Stimulated activated CD4-positive, alpha-beta T cell treated with anti-CD3 and anti-CD28 coated beads, TNF-alpha, amount 100 ng/mL, for 24 hours (primary cell): ENCODE results near the gene DEGS2.
"Not testable (repeated sequence)": the region's sequence is repeated elsewhere in the genome, so short reads cannot be mapped to it uniquely, and the experiment has no call there.

Source experiments
- DNase-seq, 3 experiments: peaks; one replicate each; pipeline ENCODE4 v3.0.0-alpha.2; 2020; ENCODE audit warnings: low read depth in 3 of 3

The DEGS2 gene

GRCh38 chr14:100178691-100179090 is 19.2 kb upstream of the DEGS2 start:
- no peak for DNase-seq

DNA sequence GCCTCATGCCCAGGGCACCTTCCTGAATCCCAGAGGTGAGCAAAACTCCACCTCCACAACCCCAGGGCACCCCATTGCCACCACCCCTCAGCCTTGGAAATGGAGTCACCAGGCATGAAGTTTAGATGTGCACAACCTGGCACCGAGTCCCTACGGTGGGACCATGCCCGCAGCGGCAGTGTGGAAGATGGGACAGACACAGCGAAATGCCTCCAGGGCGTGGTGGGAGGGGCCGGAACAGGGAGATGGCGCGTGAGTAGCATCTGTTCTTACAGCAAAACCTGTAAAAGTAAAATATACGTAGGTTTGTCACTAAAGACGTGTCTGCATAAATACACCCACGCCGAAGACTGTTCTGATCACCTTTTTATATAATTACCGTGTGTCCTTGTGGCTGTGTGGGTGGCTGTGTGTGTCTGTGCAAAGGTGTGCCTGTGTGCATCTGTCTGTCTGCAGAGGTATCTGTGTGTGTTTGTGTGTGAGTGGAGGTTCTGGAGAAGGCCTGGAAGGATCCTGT is 17.4 kb upstream of the DEGS2 start:
- no peak for DNase-seq

- no peak for DNase-seq
Measured at GRCh38 chr14:100173353-100173752, 13.9 kb upstream of the DEGS2 start.

GRCh38 chr14:100172811-100173210 is 13.4 kb upstream of the DEGS2 start:
- DNase-seq = no peak

DNA sequence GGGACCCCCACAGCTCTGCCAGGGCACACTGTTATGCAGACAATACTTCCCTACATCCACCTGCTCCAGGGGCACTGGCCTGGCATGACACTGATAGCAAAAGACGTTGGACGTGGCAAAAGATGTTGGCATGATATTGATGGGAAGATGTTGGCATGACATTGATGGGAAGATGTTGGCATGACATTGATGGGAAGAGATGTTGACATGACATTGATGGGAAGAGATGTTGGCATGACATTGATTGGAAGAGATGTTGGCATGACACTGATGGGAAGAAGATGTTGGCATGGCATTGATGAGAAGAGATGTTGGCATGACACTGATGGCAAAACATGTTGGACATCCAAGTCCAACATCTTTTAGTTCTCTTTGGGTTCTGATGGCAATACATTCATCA is 11.4 kb upstream of the DEGS2 start:
- DNase-seq = no peak

DNA sequence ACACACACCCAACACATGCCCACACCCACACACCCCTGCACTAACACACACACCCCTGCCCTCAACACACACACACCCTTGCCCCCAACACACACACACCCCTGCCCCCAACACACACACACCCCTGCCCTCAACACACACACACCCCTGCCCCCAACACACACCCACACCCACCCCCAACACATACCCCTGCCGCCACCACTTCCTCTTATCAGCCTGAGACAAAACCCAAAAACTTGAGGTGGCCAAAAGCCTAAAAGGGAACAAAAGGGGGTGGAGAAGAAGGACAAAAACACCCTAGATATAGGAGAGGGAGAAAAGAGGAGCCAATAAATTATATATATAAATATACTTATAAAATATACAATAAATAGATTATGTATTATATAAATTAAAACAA is 9.1 kb upstream of the DEGS2 start:
- DNase-seq = no peak

GRCh38 chr14:100165831-100166440 is 6.5 kb upstream of the DEGS2 start:
- no peak for DNase-seq

GRCh38 chr14:100165376-100165775 is 5.9 kb upstream of the DEGS2 start:
- no peak for DNase-seq

DNA sequence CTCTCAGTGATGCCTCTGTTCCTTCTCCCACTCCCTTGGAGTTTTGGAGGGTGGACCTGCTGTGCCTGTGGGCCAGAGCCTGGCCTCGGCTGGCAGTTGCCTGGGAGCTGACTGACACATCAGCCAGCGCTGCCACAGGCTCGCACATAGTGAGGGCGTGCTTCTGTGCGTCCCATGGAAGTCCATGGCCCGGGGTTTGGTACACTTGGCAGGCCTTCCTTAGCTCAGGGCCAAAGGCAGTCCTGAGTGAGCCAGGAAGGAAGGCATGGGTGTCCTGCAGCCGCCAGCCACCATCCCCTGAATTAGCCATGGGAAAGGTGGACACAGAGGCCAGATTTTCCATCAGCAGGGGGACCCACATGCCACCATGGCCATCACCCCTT is 1.1 kb upstream of the DEGS2 start:
- no peak for DNase-seq

DNA sequence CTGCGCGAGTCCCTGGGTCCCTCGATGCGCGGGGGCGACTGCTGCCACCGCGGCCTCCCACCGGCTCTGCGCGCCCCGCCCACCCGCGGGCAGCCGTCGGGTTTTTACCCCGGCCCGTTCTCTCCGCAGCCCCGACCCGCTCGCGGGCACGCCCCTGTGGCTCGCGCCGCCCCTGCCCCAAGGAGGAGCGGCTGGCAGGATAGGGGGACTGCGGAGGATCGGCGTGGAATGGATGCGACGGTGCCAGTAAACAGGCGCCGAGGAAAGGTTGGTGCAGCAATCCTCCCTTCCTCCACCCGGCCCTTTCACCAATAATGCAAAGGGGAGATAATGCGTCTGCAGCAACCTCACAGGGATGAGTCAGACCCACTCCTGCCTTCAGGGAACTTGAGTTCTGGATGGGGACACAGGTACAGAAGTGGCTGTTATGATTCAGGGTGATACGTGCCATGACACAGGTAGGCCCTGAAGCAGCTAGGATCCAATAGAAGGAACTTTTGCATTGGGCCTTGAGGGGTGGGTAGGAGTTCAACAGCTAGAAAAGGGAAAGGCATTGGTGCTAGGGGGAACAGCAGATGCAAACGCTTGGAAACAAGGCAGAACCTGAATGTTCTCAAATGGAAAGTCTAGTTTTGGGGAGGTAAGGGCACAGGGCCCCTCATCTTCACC is 554 bp upstream of the DEGS2 start:
- no peak for DNase-seq

DNA sequence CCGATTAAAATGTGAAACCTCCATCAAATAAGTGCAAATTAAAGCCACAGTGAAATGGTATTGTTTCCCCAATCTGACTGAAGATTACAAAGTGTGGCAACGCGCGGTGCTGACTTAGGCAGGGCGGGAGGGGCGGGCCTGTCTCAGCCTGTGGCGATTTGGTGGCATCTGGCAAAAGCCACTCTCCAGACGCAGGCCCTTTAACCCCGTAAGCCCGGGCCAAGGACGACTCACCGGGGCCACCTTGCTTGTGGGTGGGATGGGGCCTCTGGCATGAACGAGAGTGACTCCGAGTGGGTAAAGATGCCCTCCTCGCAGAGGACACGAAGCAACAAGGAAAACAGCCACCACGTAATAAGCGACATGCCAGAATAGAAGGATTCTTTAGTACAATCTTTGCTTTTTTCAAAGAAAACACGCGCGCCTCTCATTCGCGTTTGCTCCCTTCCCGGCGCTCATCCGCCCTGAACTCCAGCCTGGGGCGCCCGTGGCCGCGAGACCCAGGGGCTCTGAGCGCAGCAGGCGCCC is 815 bp downstream of the DEGS2 start:
- DNase-seq = no peak

GRCh38 chr14:100157548-100158232 is 1.8 kb downstream of the DEGS2 start:
- DNase-seq = not testable (repeated sequence)

DNA sequence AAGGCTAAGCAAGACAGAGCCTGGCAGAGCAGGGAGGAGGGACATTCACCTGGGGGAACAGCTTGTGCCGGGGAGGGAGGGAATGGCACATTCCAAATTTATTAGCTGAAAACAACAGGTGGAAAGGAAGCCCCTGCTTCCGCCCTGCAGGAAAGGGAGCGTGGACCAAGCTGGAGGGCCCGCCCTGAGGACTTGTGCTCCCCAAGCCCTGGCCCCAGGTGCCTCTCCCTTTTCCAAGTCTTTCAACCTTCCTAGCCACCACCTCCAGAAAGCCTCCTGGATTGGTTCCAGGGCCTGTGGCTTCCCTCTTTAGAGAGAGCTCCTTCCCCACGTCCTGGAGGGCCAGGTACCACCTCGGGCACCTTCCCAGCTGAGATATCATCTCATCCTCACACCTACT is 2.7 kb downstream of the DEGS2 start:
- no peak for DNase-seq

DNA sequence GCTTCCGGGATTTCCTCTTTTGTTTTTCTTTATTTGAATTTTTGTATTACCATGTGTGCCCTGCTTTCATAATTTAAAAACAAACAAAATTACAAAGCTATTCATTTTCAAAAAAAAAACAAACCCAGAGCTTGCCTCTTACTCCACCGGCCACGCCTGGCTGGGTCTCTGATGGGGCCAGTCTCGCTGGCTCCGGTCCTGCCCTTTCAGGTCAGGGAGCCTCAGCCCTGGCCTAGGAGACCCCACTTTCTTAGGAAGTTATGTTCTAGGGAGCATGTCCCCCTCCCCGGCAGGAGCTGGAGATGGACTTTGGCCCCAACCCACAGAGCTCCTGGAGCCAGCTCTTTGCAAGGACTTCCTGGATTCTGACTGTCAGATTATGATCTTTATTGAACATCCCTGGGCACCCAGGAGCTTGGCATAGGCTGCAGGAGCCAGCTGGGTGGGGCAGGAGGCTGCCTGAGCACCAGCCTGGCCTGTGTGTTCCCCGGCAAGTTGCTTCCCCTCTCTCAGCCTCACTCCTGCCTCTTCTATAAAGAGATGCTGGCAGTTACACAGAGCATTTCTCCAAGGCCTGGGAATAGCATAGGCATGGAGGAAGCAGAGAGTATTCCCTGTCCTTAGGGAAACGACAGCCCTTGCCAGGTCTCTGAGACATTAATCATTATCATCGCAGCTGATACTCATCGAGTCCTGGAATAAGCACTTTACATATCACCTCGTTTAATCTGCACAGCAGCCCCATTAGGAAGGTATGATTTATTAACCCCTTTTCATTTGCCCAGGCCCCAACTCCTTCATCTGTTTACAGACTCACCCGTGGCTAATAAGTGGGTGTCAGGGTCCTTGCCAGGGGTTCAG is 3.5 kb downstream of the DEGS2 start:
- DNase-seq = no peak

DNA sequence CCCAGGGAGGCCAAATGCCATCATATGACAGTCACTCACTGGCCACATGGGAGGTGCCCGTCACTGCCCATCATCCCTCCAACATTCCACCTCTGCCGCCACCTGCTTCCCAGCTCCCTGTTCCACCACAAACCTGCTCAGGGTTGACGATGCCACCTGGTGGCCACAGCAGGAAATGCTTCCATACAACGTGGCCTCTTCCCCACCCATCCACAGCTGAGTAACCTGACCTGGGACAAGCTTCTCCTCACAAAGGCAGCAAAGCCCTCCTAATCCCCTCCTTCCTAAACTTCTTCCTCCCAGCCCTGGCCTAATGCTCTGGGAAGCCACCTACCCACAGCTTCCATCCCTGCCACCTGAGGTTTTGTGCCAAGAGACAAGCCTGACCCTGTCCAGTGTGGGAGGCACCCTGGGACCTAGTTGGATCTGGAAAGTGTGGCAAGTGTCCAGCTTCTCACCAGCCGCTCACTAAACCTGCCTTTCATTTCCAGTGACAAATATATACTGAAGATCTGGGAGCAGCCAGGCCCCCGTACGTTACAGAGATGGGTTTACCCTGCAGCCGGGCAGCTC is 4.3 kb downstream of the DEGS2 start:
- DNase-seq = peak in 1 of 3 experiments; percentile 44

- no peak for DNase-seq
Measured at GRCh38 chr14:100153560-100153959, 5.9 kb downstream of the DEGS2 start.

DNA sequence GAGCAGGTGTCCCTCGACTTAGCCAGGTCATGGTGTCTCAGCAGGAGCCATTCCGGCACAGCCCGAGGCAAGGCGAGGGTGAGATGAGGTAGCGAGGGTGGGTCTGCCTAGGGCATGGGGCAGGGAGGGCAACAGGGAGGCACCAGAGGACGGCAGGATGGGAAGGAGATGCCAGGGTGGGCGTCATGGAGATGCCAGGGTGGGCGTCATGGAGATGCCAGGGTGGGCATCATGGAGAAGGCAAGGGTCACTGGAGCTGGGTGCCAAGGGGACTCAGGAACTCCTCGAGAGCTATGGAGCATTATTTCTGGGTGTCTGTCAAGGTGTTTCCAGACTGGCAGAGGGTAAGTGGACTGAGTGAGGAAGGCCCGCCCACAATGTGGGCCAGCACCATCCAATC is 7.4 kb downstream of the DEGS2 start:
- no peak for DNase-seq

DNA sequence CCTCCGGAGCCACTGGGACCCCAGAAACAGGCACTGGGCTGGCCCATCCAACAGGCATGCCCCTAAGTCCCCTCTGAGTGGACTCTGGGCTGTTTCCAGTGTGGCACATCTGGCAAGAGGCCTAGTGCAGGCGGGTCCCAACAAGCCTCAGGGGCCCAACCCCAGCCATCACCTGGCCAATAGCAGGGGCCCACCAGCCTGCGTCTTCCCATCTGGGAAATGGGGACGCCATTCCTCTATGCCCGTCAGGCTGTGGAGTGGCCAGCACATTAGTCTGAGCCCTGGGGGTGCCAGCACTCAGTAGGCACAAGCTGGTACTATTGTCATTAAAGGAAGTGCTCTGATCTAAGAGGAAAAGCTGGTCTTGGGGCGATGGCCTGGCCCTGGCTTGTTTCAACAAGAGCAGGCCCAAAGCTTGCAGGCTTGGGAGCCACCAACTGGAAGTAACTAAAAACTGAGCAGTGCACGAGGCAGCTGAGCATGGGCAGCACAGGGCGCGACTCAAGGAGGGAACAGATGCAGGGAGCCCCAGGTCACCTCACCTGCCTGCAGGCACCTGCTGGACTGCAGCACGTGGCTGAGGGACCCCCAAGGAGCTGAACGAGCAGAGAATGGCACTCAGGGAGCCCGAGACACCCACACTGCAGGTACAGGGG is 8.4 kb downstream of the DEGS2 start:
- no peak for DNase-seq

GRCh38 chr14:100149851-100150611 is 9.4 kb downstream of the DEGS2 start:
- DNase-seq = no peak
